ENCODE results near the gene CD38.
A peak's percentile ranks its signal among the peaks of the same experiment; 100 is the strongest.
"Not testable (repeated sequence)": the region's sequence is repeated elsewhere in the genome, so short reads cannot be mapped to it uniquely, and the experiment has no call there.

CD38 gene

DNA sequence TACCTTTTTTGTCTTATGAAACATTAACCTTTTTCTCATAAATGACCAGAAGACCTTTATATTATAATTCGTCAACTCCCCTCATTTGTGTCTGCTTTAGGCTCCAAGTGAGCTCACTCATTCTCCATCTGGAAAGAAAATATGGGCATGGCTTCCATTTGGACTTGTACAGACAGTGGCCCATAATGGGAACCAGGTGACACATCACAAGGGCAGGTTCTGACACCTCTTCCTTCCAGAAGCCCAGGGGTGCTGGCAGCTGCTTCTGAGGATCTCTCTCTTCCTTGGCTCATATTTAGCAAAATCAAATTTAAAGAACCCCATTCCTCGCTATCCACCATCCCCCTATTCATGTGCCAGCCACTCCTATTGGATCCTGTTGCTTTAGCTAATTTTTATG, 69.6 kb downstream of the CD38 start:
- Histone ChIP-seq H3K27me3 (no peaks in the 10 kb centered on the region), H3K4me3 (ENCODE audit: low read depth, low read length) (no peak overlapping the region), H3K9me3 (no peaks in the 10 kb centered on the region), H3K36me3 (no peaks in the 10 kb centered on the region), H3K4me1 (no peaks in the 10 kb centered on the region)
- no peak for DNase-seq
- TF ChIP-seq, protein P1, sequence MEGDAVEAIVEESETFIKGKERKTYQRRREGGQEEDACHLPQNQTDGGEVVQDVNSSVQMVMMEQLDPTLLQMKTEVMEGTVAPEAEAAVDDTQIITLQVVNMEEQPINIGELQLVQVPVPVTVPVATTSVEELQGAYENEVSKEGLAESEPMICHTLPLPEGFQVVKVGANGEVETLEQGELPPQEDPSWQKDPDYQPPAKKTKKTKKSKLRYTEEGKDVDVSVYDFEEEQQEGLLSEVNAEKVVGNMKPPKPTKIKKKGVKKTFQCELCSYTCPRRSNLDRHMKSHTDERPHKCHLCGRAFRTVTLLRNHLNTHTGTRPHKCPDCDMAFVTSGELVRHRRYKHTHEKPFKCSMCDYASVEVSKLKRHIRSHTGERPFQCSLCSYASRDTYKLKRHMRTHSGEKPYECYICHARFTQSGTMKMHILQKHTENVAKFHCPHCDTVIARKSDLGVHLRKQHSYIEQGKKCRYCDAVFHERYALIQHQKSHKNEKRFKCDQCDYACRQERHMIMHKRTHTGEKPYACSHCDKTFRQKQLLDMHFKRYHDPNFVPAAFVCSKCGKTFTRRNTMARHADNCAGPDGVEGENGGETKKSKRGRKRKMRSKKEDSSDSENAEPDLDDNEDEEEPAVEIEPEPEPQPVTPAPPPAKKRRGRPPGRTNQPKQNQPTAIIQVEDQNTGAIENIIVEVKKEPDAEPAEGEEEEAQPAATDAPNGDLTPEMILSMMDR (IDR thresholded peaks at IDR 0.05; ENCODE audit: low read depth, low read length): no peak

DNA sequence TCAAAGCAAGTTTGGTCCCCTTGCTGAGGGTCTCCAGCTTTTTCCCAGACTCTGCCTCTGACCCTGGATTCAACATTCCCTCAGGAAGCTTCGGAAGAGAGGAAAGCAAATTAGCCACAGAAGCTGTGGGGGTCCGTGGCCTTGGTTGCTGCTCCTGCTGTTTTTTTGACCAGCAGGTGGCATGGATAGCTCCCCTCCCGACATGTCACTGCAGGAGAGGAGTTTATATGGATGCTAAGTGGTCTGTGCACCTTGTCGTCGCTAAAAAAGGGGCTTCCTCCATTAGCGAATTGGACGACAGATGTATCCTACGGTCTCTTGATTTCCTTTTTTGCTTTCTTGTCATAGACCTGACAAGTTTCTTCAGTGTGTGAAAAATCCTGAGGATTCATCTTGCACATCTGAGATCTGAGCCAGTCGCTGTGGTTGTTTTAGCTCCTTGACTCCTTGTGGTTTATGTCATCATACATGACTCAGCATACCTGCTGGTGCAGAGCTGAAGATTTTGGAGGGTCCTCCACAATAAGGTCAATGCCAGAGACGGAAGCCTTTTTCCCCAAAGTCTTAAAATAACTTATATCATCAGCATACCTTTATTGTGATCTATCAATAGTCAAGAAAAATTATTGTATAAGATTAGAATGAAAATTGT, 70.2 kb downstream of the CD38 start:
- no peak for DNase-seq
- no peaks in the 10 kb centered on the region for H3K9me3 ChIP-seq
- H3K4me3 ChIP-seq (ENCODE audit: low read depth, low read length): no peak overlapping the region
- no peaks in the 10 kb centered on the region for H3K36me3 ChIP-seq
- no peaks in the 10 kb centered on the region for H3K27me3 ChIP-seq
- no peaks in the 10 kb centered on the region for H3K4me1 ChIP-seq
- TF ChIP-seq, protein P1 (IDR thresholded peaks at IDR 0.05; ENCODE audit: low read depth, low read length): peak; percentile 37

DNA sequence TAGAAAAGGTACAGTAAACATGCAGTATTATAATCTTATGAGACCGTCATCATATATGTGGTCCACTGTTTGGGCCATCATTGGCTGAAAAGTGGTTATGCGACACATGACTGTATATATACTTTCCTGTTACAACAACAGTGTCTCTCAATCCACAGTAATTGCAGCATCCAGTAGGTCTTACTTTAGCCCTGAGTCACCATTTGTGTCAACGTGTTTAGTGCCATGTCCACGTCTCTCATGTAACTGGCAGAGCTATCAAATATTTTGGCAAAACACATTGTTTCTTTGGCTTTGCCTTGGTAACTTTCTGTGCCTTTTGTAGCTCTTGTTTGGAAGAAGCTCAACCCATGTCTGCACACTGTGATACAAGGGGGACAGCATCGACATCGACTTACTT, 73.8 kb downstream of the CD38 start:
- Histone ChIP-seq H3K36me3 (no peaks in the 10 kb centered on the region), H3K4me1 (no peaks in the 10 kb centered on the region), H3K27me3 (no peaks in the 10 kb centered on the region), H3K4me3 (ENCODE audit: low read depth, low read length) (no peak overlapping the region), H3K9me3 (no peaks in the 10 kb centered on the region)
- DNase-seq: no peak
- TF ChIP-seq, protein P1 (IDR thresholded peaks at IDR 0.05; ENCODE audit: low read depth, low read length): no peak

DNA sequence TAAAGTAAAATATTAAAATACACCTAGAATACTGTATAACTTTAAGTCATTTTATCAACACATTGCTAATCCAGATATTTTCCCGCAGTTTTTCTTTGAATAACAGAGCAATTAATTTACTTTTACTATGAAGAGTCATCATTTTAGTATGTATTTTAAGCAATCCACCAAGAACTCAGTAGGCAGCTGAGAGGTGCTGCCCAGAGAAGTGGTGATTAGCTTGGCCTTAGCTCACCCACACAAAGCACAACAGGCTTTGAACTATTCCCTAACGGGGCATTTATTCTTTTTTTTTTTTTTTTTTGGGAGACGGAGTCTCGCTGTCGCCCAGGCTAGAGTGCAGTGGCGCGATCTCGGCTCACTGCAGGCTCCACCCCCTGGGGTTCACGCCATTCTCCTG, 74.4 kb downstream of the CD38 start:
- Histone ChIP-seq H3K4me1 (no peaks in the 10 kb centered on the region), H3K36me3 (no peaks in the 10 kb centered on the region), H3K27me3 (no peaks in the 10 kb centered on the region), H3K9me3 (no peaks in the 10 kb centered on the region), H3K4me3 (ENCODE audit: low read depth, low read length) (no peak overlapping the region)
- DNase-seq: no peak
- TF ChIP-seq, protein P1 (IDR thresholded peaks at IDR 0.05; ENCODE audit: low read depth, low read length): no peak

DNA sequence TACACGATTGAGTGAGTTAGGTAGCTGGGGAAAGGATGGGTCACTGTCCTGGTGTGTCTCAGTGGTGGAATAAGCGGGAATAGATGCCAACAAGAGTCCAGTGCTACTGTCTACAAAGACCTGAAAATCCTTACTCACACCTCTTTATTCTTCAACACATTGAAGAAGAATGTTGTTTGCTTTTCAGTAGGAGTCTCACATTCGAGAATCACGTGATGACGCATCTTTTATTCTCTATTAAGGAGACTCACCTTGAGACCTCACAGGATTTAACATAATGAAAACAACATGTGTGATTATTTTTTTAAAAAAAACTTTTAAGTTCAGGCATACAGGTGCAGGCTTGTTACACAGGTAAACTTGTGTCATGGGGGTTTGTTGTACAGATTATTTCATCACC, 75.2 kb downstream of the CD38 start:
- Histone ChIP-seq H3K9me3 (no peaks in the 10 kb centered on the region), H3K36me3 (no peaks in the 10 kb centered on the region), H3K27me3 (no peaks in the 10 kb centered on the region), H3K4me1 (no peaks in the 10 kb centered on the region), H3K4me3 (ENCODE audit: low read depth, low read length) (no peak overlapping the region)
- TF ChIP-seq, protein P1 (IDR thresholded peaks at IDR 0.05; ENCODE audit: low read depth, low read length): no peak
- no peak for DNase-seq

DNA sequence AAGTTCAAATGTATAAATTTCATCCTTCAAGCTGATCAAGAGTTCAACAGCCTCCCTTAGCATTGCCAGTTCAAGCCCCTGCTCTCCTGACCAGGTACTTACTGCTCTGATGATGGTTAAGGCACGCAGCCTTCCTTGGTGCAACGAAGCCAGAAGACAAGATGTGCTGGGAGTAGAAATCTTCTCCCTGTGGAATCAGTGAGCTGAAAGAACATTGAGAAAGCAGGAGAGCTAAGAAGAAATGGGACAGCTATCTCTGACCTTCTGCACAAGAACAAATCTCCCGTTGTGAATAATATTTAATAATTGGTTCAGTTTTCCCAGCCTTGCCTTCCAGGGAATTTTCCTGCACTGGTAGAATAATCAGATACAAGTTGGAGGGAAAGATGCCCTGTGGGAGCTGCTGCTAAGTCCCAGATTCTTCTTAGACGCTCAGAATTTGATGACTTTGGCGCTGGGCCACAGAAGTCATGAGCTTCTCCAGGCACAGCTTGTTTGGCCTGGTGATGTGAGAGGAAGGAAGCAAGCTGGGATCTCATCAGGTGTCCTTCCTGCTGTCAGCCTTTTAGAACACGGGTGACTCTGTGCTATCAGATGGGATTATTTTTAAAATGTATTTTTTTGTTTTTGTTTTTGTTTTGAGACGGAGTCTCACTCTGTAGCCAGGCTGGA, 77.8 kb downstream of the CD38 start:
- Histone ChIP-seq H3K4me3 (ENCODE audit: low read depth, low read length) (no peak overlapping the region), H3K36me3 (no peaks in the 10 kb centered on the region), H3K9me3 (no peaks in the 10 kb centered on the region), H3K4me1 (no peaks in the 10 kb centered on the region), H3K27me3 (no peaks in the 10 kb centered on the region)
- TF ChIP-seq, protein P1 (IDR thresholded peaks at IDR 0.05; ENCODE audit: low read depth, low read length): no peak
- DNase-seq: no peak

DNA sequence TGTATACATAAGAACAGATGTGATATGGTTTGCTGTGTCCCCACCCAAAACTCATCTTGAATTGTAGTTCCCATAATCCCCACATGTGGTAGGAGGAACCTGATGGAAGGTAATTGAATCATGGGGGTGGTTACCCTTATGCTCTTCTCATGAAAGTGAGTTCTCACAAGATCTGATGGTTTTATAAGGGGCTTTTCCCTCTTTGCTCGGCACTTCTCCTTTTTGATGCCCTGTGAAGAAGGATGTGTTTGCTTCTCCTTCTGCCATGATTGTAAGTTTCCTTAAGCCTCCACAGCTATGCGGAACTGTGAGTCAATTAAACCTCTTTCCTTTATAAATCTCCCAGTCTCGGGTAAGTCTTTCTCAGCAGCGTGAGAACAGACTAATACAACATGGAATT, 83.1 kb downstream of the CD38 start:
- not testable (repeated sequence) for DNase-seq; H3K4me3 ChIP-seq (ENCODE audit: low read depth, low read length); H3K4me1 ChIP-seq; H3K27me3 ChIP-seq; H3K36me3 ChIP-seq; H3K9me3 ChIP-seq

All from BE2C (cell line).